SU-DHL-6 (cell line): Measurements from ENCODE around the gene RPS6KB2.

Experiments used
- CTCF ChIP-seq: fragments of 200-600 bp; sonication (generic); IDR thresholded peaks from one replicate; pipeline ENCODE4 v1.5.1; 2017; ENCODE audit warnings: antibody characterized with exemption, mild to moderate bottlenecking, low read length, moderate library complexity; ENCODE audit not compliant: insufficient read depth, poor library complexity, severe bottlenecking
- EZH2phosphoT487 ChIP-seq: fragments of 200-600 bp; sonication (generic), shearing (Covaris generic); conservative IDR thresholded peaks from 2 replicates; pipeline ENCODE4 v1.6.1; 2018; ENCODE audit warnings: mild to moderate bottlenecking, antibody characterized with exemption, low read length, moderate library complexity, mixed read lengths

- no peak for TF ChIP-seq CTCF
- TF ChIP-seq EZH2phosphoT487, result no peak
These were observed 31.5 kb upstream of the RPS6KB2 start for GRCh38 chr11:67396587-67397389.
